PC-9 (cell line): Measurements from ENCODE around the gene GPR35. TPM values are rescaled to one million over a fixed set of nuclear protein-coding genes. Genes with fewer than 3 reads are reported as not detected.

Experiments
- BruUV-seq: library from RNA; stranded (reverse); fragments of 400-500 nt; replicated peaks from 2 replicates; lab custom pipeline; 2021; lab: Mats Ljungman, UMichigan
- CTCF ChIA-PET: fragments of 300-600 bp; sonication (Branson Sonifier 250); formaldehyde crosslinking; loops from one replicate; lab custom pipeline; 2022; ENCODE audit warnings: antibody characterized with exemption; lab: Charles Lee
- POLR2A ChIA-PET: fragments of 300-600 bp; sonication (Branson Sonifier 250); formaldehyde crosslinking; loops from one replicate; lab custom pipeline; 2022; ENCODE audit warnings: antibody characterized with exemption; ENCODE audit not compliant: unreplicated experiment; lab: Charles Lee
- DNase-seq, 2 experiments: peaks; one replicate each; pipeline versions ENCODE4 v3.0.0 to v3.0.0-alpha.2; 2015 to 2022; ENCODE audit warnings: mixed read lengths in 1 of 2
- H2AFZ ChIP-seq: fragments of 200-600 bp; sonication (generic); 2 replicates; pipeline ENCODE4 v1.8.1; 2017; ENCODE audit warnings: antibody characterized with exemption
- H3F3A ChIP-seq: fragments of 200-600 bp; sonication (generic); 2 replicates; pipeline ENCODE4 v1.8.1; 2017; ENCODE audit warnings: antibody characterized with exemption, mild to moderate bottlenecking, low read depth; ENCODE audit not compliant: insufficient read depth
- H3K27ac ChIP-seq: fragments of 200-600 bp; sonication (generic); 2 replicates; pipeline ENCODE4 v1.6.1; 2016; ENCODE audit warnings: mixed run types
- H3K27me3 ChIP-seq: fragments of 200-600 bp; sonication (generic); 2 replicates; pipeline ENCODE4 v1.6.1; 2016; ENCODE audit warnings: low read depth, mixed run types; ENCODE audit not compliant: insufficient read depth
- H3K36me3 ChIP-seq: fragments of 200-600 bp; sonication (generic); 2 replicates; pipeline ENCODE4 v1.6.1; 2016; ENCODE audit warnings: low read depth, mixed run types
- H3K4me1 ChIP-seq: fragments of 200-600 bp; sonication (generic); replicated peaks from 2 replicates; pipeline ENCODE4 v1.6.1; 2016; ENCODE audit warnings: mixed run types; ENCODE audit not compliant: insufficient read depth
- H3K4me2 ChIP-seq: fragments of 200-600 bp; sonication (generic); 2 replicates; pipeline ENCODE4 v1.6.1; 2017; ENCODE audit warnings: mixed run types
- H3K4me3 ChIP-seq: fragments of 200-600 bp; sonication (generic); 2 replicates; pipeline ENCODE4 v1.6.1; 2016; ENCODE audit warnings: mixed run types
- H3K79me2 ChIP-seq: fragments of 200-600 bp; sonication (generic); 2 replicates; pipeline ENCODE4 v1.6.1; 2017; ENCODE audit warnings: low read depth, mixed run types
- H3K9me2 ChIP-seq: fragments of 200-600 bp; sonication (generic); 2 replicates; pipeline ENCODE4 v1.8.1; 2017; ENCODE audit warnings: mild to moderate bottlenecking; ENCODE audit not compliant: insufficient read depth
- H3K9me3 ChIP-seq: fragments of 200-600 bp; sonication (generic); 2 replicates; pipeline ENCODE4 v1.8.1; 2016; ENCODE audit warnings: low read depth; ENCODE audit not compliant: insufficient read depth
- H4K20me1 ChIP-seq: fragments of 200-600 bp; sonication (generic); 2 replicates; pipeline ENCODE4 v1.8.1; 2017; ENCODE audit not compliant: insufficient read depth
- CTCF ChIP-seq: fragments of 200-600 bp; sonication (generic); conservative IDR thresholded peaks from 2 replicates; pipeline ENCODE4 v1.6.1; 2017; ENCODE audit warnings: mixed run types, antibody characterized with exemption, mild to moderate bottlenecking, moderate library complexity
- EZH2 ChIP-seq: fragments of 200-600 bp; sonication (generic); IDR thresholded peaks from 2 replicates; pipeline ENCODE4 v1.8.0; 2017; ENCODE audit warnings: antibody characterized with exemption, low read depth
- intact Hi-C: fragments of 100-400 bp; cut with micrococcal nuclease; formaldehyde crosslinking; loops from one replicate; pipeline ENCODE4 v1.10.0; 2022; ENCODE audit not compliant: unreplicated experiment
- total RNA-seq: library from RNA; stranded (reverse); gene quantifications from 2 replicates; pipeline ENCODE4 v1.2.3, GENCODE V29; 2021

GPR35 gene
- total RNA-seq, 1 experiment from 2014 or later = 1.1 TPM

DNA sequence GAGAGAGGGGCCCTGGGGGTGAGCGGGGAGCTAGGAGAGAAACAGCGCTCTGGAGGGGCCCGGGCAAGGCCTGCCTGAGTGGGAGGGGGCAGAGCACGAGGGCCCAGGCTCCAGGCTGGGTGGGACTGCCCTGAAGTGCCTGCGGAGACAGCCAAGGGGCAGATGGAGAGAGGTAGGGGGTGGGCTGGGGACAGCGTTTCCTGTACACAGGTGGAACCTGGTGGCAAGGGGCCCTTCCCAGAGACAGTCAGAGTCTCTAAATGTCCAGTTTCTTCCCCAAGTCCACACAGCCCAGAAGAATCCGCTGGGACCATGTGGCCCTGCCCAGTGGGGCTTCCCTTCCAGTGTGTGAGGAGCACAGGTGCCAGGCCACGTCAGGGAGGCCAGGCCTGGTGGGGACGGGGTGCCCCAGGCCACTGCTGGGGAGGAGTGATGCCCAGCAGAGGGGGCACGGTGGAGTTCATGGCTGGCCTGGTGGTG, 1.7 kb upstream of the GPR35 start:
- H3K27ac ChIP-seq = no peak overlapping the region
- no peak for TF ChIP-seq CTCF
- no peak for TF ChIP-seq EZH2
- H2AFZ ChIP-seq = no peak overlapping the region
- ChIA-PET CTCF (interaction anchor here (0.6 kb wide), 1 partner anchor 46 kb away, joined by 3 read pairs; no protein-coding TSS in a partner anchor), POLR2A (no interaction called here)
- intact Hi-C loops = no loop called here
- H3K27me3 ChIP-seq = peaks cover 41% of the 10 kb centered on the region
- no peaks in the 10 kb centered on the region for H3K9me3 ChIP-seq
- H3K79me2 ChIP-seq = no peaks in the 10 kb centered on the region
- no peaks in the 10 kb centered on the region for H3K36me3 ChIP-seq
- H4K20me1 ChIP-seq = no peaks in the 10 kb centered on the region
- H3K4me1 ChIP-seq = no peaks in the 10 kb centered on the region
- no peak overlapping the region for H3K4me2 ChIP-seq
- H3K9me2 ChIP-seq = no peaks in the 10 kb centered on the region
- no peak overlapping the region for H3K4me3 ChIP-seq
- DNase-seq = no peak
- BruUV-seq = no TSS peak
- H3F3A ChIP-seq = no peaks in the 10 kb centered on the region

DNA sequence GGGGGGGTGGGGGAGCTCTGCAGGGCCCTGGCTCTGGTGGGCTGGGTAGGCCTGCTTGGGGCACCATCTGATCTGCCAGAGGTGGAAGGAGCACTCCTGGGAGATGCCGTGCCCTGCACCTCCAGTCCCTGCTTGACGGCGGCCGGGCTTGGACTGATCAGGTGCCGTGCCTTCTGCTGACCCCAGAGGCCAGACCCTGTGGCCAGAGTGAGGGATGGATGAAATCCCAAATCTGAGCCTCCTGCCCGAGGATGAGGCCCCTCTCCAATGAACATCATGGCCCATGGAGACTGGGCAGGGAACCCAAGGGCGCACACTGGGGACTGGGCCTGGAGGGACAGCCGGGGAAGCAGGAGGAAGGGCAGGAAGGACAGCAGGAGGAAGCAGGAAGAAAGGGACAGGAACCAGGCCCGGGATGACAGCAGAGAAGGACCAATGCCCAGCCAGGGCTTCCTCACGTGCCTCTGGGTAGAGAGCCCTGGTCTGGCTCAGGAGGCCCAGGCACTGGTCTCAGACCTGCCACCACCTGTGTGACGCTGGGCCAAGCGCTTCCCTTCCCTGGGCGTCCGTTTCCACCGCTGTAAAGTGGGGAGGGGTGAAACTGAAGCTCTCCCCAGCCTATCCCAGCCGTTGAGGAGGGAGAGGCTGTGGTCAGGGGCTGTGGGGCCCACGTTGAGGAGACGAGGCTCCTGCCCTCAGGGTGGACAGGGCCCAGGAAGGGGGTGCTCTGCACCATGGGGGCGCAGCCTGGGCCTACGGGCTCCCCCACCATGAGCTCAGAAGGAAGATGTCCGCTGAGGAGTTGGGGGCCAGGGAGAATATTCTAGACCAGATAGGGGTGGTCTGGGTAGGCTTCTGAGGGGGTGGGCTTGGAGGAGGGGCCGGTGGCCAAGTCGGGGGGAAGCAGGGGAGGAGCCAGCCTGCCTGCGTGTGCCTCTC, 1.0 kb upstream of the GPR35 start:
- H3K4me3 ChIP-seq = no peak overlapping the region
- no peak overlapping the region for H2AFZ ChIP-seq
- no TSS peak for BruUV-seq
- ChIA-PET CTCF (interaction anchor here (0.6 kb wide), 1 partner anchor 45 kb away, joined by 3 read pairs; no protein-coding TSS in a partner anchor), POLR2A (no interaction called here)
- H3K9me3 ChIP-seq = no peaks in the 10 kb centered on the region
- H3K27me3 ChIP-seq = peaks cover 41% of the 10 kb centered on the region
- H3K79me2 ChIP-seq = no peaks in the 10 kb centered on the region
- TF ChIP-seq CTCF (no peak), EZH2 (no peak)
- H3K27ac ChIP-seq = no peak overlapping the region
- H3K9me2 ChIP-seq = no peaks in the 10 kb centered on the region
- DNase-seq = no peak
- no peak overlapping the region for H3K4me2 ChIP-seq
- intact Hi-C loops = no loop called here
- no peaks in the 10 kb centered on the region for H3K36me3 ChIP-seq
- H3K4me1 ChIP-seq = no peaks in the 10 kb centered on the region
- no peaks in the 10 kb centered on the region for H4K20me1 ChIP-seq
- H3F3A ChIP-seq = no peaks in the 10 kb centered on the region

DNA sequence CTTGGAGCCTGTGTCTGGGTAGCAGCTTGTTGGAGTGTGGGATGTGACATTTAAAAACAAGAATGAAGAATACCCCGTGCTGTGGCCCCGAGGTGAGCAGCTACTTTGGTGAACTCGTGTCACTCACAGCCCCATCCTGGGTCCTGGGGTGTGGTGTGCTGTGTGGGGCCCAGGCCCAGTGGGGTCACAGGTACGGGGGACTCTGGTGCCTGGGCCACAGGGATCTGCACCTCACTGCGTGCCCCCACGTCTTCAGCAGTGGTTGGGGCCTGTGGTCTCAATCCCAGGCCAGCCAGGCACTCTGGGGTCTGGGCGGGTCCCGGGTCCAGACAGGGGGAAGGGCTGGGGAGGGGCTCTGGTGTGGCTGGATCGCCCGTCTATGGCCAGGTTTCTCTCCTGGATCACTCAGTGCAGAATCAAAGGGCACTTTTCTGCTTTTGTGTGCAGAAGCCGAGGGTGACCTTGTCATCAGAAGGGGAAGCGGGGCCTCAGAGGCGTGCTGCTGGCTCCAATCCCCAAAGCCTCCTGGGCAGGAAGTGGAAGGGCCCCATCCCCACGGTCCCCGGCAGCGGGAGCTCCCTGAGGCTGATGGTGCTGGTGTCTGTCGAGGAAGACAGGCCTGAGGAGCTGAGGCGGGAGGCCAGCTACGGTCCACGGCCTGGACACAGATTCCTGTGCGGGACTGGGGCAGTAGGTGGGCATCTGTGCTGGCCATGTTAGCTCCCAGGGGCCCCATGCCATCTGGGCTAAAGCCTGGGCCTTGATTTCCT, 1.4 kb downstream of the GPR35 start:
- Histone ChIP-seq H3K36me3 (no peaks in the 10 kb centered on the region), H3K27me3 (peaks cover 45% of the 10 kb centered on the region), H4K20me1 (no peaks in the 10 kb centered on the region), H3K4me1 (no peaks in the 10 kb centered on the region), H3K79me2 (no peaks in the 10 kb centered on the region), H3K4me2 (no peak overlapping the region), H2AFZ (no peak overlapping the region), H3K4me3 (no peak overlapping the region), H3K9me2 (no peaks in the 10 kb centered on the region), H3K9me3 (no peaks in the 10 kb centered on the region), H3K27ac (no peak overlapping the region), H3F3A (no peaks in the 10 kb centered on the region)
- ChIA-PET POLR2A (no interaction called here), CTCF (no interaction called here)
- TF ChIP-seq CTCF = no peak
- no peak for DNase-seq
- BruUV-seq = no TSS peak
- intact Hi-C loops = no loop called here
